ACHN (cell line): Measurements from ENCODE around the gene RAB25.

Experiments used
- DNase-seq: peaks from one replicate; pipeline ENCODE4 v3.0.0-alpha.2; 2015
- in situ Hi-C: cut with HindIII; loops from 2 replicates; pipeline ENCODE4 v1.10.0; 2017; ENCODE audit warnings: low sequenced_read_pairs, low pct_ligation_motif_present, low pct_unique_long_range_greater_than_20kb

The RAB25 gene

GRCh38 chr1:156090840-156091188 is 29.9 kb downstream of the RAB25 start:
- in situ Hi-C loops: no loop called here

GRCh38 chr1:156091610-156092009 is 30.6 kb downstream of the RAB25 start:
- DNase-seq: no peak
- in situ Hi-C loops: no loop called here

More at GRCh38 chr1:156090840-156091188, 29.9 kb downstream of the RAB25 start:
- peak; percentile 83 for DNase-seq

GRCh38 chr1:156095906-156096508 is 35.0 kb downstream of the RAB25 start:
- no peak for DNase-seq
- in situ Hi-C loops: no loop called here

GRCh38 chr1:156096640-156097391 is 35.9 kb downstream of the RAB25 start:
- DNase-seq: peak; percentile 85
- in situ Hi-C loops: no loop called here

- DNase-seq: no peak
Measured at GRCh38 chr1:156097499-156098178, 36.7 kb downstream of the RAB25 start.

GRCh38 chr1:156098784-156099183 is 37.8 kb downstream of the RAB25 start:
- in situ Hi-C loops: no loop called here
- no peak for DNase-seq

More at GRCh38 chr1:156097499-156098178, 36.7 kb downstream of the RAB25 start:
- in situ Hi-C loops: no loop called here

- no peak for DNase-seq
- in situ Hi-C loops: no loop called here
Measured at GRCh38 chr1:156099282-156099681, 38.3 kb downstream of the RAB25 start.

- no peak for DNase-seq
- in situ Hi-C loops: no loop called here
Measured at GRCh38 chr1:156100205-156100995, 39.4 kb downstream of the RAB25 start.

- DNase-seq: no peak
- in situ Hi-C loops: no loop called here
Measured at GRCh38 chr1:156101880-156102279, 40.9 kb downstream of the RAB25 start.

- no peak for DNase-seq
- in situ Hi-C loops: no loop called here
Measured at GRCh38 chr1:156102633-156103511, 41.9 kb downstream of the RAB25 start.

GRCh38 chr1:156103521-156103947 is 42.6 kb downstream of the RAB25 start:
- in situ Hi-C loops: no loop called here
- no peak for DNase-seq

GRCh38 chr1:156104065-156104810 is 43.3 kb downstream of the RAB25 start:
- DNase-seq: peak; percentile 62
- in situ Hi-C loops: no loop called here

- in situ Hi-C loops: no loop called here
- peak; percentile 39 for DNase-seq
Measured at GRCh38 chr1:156104861-156105832, 44.2 kb downstream of the RAB25 start.

- no peak for DNase-seq
- in situ Hi-C loops: no loop called here
Measured at GRCh38 chr1:156106624-156107488, 45.9 kb downstream of the RAB25 start.

GRCh38 chr1:156108057-156108456 is 47.1 kb downstream of the RAB25 start:
- no peak for DNase-seq
- in situ Hi-C loops: no loop called here
